Measurements from ENCODE around the gene HIVEP3.

- TF ChIP-seq CTCF (IDR thresholded peaks at IDR 0.05; ENCODE audit: low read length) = no peak
- no peak for TF ChIP-seq EZH2 (optimal IDR thresholded peaks at IDR 0.05; ENCODE audit: low read depth, low read length)
- TF ChIP-seq EZH2phosphoT487 (IDR thresholded peaks at IDR 0.05; ENCODE audit: low read length) = no peak
These were observed 291.0 kb downstream of the HIVEP3 start for GRCh38 chr1:41627491-41628280.
